ENCODE results near the gene URI1.

GRCh38 chr19:29896802-29897201 is 45.2 kb upstream of the URI1 start:
- TF ChIP-seq, protein P1, sequence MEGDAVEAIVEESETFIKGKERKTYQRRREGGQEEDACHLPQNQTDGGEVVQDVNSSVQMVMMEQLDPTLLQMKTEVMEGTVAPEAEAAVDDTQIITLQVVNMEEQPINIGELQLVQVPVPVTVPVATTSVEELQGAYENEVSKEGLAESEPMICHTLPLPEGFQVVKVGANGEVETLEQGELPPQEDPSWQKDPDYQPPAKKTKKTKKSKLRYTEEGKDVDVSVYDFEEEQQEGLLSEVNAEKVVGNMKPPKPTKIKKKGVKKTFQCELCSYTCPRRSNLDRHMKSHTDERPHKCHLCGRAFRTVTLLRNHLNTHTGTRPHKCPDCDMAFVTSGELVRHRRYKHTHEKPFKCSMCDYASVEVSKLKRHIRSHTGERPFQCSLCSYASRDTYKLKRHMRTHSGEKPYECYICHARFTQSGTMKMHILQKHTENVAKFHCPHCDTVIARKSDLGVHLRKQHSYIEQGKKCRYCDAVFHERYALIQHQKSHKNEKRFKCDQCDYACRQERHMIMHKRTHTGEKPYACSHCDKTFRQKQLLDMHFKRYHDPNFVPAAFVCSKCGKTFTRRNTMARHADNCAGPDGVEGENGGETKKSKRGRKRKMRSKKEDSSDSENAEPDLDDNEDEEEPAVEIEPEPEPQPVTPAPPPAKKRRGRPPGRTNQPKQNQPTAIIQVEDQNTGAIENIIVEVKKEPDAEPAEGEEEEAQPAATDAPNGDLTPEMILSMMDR (IDR thresholded peaks at IDR 0.05): no peak
- no peak for TF ChIP-seq POLR2A (IDR thresholded peaks at IDR 0.05)
